GM19023 (cell line): Measurements from ENCODE around the gene CGB7.
"Not testable (repeated sequence)": the region's sequence is repeated elsewhere in the genome, so short reads cannot be mapped to it uniquely, and the experiment has no call there.

Experiments
- ATAC-seq: cut with Tn5 transposase; IDR thresholded peaks from one replicate; pipeline ENCODE4 v1.9.1; 2021; ENCODE audit warnings: mild to moderate bottlenecking, moderate library complexity; ENCODE audit not compliant: unreplicated experiment

CGB7 gene

GRCh38 chr19:49042666-49043065 is 14.9 kb downstream of the CGB7 start:
- ATAC-seq: not testable (repeated sequence)

GRCh38 chr19:49042177-49042576 is 15.4 kb downstream of the CGB7 start:
- no peak for ATAC-seq

- ATAC-seq: not testable (repeated sequence)
Observed at GRCh38 chr19:49039736-49040135, 17.8 kb downstream of the CGB7 start.

GRCh38 chr19:49038557-49039276 is 18.8 kb downstream of the CGB7 start:
- ATAC-seq: not testable (repeated sequence)

- ATAC-seq: not testable (repeated sequence)
Observed at GRCh38 chr19:49038111-49038510, 19.4 kb downstream of the CGB7 start.

GRCh38 chr19:49036815-49037214 is 20.7 kb downstream of the CGB7 start, which contains the start of gene CGB1:
Gene CGB1, minus strand, starts transcription at chr19:49036895. Its CDS starts 184 bp downstream, at chr19:49036711.
- not testable (repeated sequence) for ATAC-seq

GRCh38 chr19:49031642-49032301 is 25.8 kb downstream of the CGB7 start, which contains the start of gene CGB2:
Gene CGB2, plus strand, starts transcription at chr19:49031890. Its CDS starts 206 bp downstream, at chr19:49032096.
- not testable (repeated sequence) for ATAC-seq

- not testable (repeated sequence) for ATAC-seq
Observed at GRCh38 chr19:49030323-49030722, 27.2 kb downstream of the CGB7 start.

GRCh38 chr19:49029749-49030148 is 27.8 kb downstream of the CGB7 start:
- not testable (repeated sequence) for ATAC-seq

- not testable (repeated sequence) for ATAC-seq
Observed at GRCh38 chr19:49028686-49029085, 28.9 kb downstream of the CGB7 start.

GRCh38 chr19:49025599-49025998 is 31.9 kb downstream of the CGB7 start:
- not testable (repeated sequence) for ATAC-seq

- ATAC-seq: not testable (repeated sequence)
Observed at GRCh38 chr19:49025088-49025487, 32.5 kb downstream of the CGB7 start.

- not testable (repeated sequence) for ATAC-seq
Observed at GRCh38 chr19:49024233-49024632, 33.3 kb downstream of the CGB7 start, which contains the start of gene CGB3. Gene CGB3, minus strand, starts transcription at chr19:49024333. Its CDS starts 362 bp downstream, at chr19:49023971.

- no peak for ATAC-seq
Observed at GRCh38 chr19:49022116-49022515, 35.4 kb downstream of the CGB7 start.

- no peak for ATAC-seq
Observed at GRCh38 chr19:49020931-49021895, 36.3 kb downstream of the CGB7 start.

GRCh38 chr19:49020342-49020741 is 37.2 kb downstream of the CGB7 start:
- ATAC-seq: no peak

GRCh38 chr19:49019242-49019932 is 38.2 kb downstream of the CGB7 start:
- no peak for ATAC-seq

GRCh38 chr19:49018388-49019241 is 38.9 kb downstream of the CGB7 start:
- ATAC-seq: not testable (repeated sequence)

GRCh38 chr19:49017666-49018351 is 39.7 kb downstream of the CGB7 start:
- peak; percentile 57 for ATAC-seq
